Measurements from ENCODE around the gene PSORS1C1.

DNA sequence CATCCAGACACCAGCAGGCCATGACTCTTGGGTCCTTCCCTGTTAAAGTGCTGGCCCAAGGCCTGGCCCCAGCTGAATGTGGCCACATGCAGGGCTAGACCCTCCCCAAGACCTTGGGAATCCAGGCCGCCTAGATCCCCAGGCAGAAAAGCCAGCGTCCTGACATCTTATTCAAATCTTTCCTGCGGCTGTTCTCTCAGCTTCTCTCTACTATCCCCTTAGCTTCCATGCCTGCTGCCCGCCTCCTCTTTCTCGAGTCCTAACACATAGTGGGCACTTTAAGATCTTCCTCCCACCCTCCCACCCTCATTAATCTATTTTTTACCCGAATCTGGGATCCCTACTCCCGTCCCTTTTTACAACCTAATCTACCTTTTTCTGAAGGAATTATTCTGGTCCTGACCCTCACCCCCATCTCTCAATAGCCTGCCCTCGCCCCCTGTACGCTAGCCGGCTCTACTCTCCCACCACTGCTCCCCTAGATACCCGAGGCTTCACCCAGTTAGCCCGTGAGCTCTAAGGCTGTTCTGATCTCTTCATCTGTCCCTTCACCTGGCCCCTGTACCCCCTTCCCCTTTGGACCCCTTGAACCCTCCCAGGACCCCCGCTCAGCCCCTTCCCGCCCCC is 43.0 kb downstream of the PSORS1C1 start, which contains the start of gene CCHCR1:
- TF ChIP-seq, protein P1, sequence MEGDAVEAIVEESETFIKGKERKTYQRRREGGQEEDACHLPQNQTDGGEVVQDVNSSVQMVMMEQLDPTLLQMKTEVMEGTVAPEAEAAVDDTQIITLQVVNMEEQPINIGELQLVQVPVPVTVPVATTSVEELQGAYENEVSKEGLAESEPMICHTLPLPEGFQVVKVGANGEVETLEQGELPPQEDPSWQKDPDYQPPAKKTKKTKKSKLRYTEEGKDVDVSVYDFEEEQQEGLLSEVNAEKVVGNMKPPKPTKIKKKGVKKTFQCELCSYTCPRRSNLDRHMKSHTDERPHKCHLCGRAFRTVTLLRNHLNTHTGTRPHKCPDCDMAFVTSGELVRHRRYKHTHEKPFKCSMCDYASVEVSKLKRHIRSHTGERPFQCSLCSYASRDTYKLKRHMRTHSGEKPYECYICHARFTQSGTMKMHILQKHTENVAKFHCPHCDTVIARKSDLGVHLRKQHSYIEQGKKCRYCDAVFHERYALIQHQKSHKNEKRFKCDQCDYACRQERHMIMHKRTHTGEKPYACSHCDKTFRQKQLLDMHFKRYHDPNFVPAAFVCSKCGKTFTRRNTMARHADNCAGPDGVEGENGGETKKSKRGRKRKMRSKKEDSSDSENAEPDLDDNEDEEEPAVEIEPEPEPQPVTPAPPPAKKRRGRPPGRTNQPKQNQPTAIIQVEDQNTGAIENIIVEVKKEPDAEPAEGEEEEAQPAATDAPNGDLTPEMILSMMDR (IDR thresholded peaks at IDR 0.05; ENCODE audit: low read depth, low read length), result no peak
- TF ChIP-seq, protein P2, sequence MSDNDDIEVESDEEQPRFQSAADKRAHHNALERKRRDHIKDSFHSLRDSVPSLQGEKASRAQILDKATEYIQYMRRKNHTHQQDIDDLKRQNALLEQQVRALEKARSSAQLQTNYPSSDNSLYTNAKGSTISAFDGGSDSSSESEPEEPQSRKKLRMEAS (IDR thresholded peaks at IDR 0.05; ENCODE audit: low read depth, low read length), result no peak
